ENCODE data around the gene BCL6B.

GRCh38 chr17:7041607-7042500 lies 19.0 kb downstream of the BCL6B start:
- TF ChIP-seq CTCF (IDR thresholded peaks at IDR 0.05) (no peak), POLR2A (IDR thresholded peaks at IDR 0.05) (no peak)

Measured in esophagus squamous epithelium (tissue), 4 donors.